ENCODE measurements around the gene ARHGAP4.

ARHGAP4 gene

DNA sequence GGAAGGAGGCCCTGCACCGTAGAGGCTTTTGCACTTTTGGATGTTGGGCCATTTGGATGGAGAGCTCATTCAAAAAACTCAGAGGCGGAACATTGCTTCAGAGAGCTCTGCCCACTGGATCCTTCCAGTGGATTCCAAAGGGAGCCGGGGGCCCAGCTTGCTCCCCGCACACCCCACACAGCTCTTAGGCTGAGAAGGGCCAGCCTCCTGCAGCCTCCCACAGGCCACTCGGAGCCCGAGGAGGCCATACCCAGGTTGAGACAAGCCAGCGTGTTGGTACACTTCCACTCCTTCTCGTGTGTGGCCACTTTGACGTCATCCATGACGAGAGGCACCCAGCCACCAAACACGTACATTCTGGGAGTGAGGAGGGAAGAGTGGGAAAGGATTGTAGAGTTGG is 35.2 kb upstream of the ARHGAP4 start:
- DNase-seq, result no peak

DNA sequence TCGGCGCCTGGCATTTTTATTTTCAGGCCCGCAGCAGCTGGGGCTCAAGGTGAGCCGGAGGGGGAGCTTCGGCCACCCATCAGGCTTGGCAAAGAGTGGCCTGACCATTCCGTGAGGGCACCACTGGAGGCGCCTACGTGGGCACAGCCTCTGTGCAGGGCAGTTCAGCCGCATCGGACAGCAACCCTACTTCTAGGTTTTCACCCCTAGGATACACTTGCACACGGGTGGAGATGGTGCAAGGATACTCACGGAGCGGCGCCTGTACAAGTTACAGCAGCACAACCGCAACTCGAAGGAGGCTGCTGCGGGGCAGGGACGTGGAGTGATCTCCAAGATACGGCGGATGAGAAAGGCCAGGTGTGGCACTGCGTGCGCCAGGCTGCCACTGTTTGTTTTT is 34.7 kb upstream of the ARHGAP4 start:
- no peak for DNase-seq

DNA sequence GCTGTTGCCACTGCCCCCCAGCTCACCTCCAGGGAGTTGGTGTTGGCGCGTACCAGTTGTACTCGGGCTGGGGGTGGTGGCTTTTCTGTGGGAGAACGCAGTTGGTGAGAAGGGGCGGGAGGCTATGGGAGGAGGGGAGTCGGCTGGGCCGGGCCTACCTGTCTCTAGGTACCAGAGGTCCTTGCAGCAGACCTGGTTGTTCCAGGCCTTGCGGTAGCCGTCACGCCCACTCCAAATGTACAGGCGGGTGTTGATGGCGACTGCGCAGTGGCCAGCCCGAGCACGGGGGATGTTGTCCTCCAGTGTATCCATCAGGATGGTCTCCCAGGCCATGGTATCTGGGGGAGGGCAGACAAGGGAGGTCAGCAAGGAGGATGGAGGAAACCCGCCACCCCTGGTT is 34.0 kb upstream of the ARHGAP4 start:
- no peak for DNase-seq

DNA sequence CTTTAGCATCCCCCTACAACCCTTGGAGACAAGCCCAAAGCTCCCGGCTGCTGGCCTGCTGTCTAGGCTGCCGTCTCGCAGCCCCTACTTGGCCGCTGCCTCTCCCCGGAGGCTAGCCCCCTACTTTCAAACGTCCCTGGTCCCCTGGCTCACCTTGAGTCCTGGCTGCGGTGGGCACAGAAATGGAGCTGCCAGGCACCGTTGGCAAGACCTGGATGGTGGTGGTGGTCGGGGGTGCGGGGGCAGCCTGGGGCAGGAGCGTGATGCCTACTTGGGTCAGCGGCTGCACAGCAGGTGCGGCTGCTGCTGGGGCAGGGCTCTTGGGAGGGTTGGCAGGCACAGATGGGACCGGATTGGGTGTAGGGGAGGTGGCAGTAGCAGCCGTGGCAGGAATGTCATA is 33.6 kb upstream of the ARHGAP4 start:
- no peak for DNase-seq

DNA sequence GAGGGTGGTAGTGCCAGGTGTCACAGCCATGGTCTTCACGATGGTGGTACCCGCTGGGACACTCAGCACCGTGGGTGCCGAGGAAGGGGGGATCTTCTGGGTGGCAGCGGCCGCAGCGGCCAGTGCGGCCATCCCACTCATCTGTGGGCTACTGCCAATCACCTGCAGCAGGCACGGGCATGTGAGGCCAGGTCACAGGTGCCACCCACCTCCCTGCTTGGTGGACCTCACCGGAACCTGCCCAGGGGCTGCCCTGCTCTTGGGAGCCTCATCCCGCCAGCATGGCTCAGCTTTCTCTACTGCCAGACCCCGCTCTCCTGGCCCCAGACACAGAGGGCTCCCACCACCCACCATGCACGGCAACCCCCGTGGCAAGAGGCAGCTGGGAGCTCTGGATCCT is 32.5 kb upstream of the ARHGAP4 start:
- no peak for DNase-seq

DNA sequence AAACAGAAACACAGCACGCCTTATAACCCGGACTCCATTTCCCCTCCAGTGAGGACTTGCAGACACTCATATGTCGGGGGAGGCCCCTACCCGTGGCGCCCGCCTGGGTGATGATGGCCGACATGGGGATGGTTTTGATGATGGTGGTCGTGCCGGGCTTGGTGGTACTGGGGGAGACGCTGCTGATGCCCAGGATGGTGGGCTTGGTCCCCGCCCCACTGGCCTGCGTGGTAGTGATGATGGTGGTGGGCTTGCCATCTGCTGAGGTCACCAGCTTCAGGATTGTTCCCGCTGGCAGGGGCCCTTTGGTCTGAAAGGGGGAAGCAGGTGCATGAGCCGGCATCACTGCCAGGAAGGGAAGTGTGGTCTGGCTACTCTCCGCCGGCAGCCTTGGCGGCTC is 31.2 kb upstream of the ARHGAP4 start:
- no peak for DNase-seq

DNA sequence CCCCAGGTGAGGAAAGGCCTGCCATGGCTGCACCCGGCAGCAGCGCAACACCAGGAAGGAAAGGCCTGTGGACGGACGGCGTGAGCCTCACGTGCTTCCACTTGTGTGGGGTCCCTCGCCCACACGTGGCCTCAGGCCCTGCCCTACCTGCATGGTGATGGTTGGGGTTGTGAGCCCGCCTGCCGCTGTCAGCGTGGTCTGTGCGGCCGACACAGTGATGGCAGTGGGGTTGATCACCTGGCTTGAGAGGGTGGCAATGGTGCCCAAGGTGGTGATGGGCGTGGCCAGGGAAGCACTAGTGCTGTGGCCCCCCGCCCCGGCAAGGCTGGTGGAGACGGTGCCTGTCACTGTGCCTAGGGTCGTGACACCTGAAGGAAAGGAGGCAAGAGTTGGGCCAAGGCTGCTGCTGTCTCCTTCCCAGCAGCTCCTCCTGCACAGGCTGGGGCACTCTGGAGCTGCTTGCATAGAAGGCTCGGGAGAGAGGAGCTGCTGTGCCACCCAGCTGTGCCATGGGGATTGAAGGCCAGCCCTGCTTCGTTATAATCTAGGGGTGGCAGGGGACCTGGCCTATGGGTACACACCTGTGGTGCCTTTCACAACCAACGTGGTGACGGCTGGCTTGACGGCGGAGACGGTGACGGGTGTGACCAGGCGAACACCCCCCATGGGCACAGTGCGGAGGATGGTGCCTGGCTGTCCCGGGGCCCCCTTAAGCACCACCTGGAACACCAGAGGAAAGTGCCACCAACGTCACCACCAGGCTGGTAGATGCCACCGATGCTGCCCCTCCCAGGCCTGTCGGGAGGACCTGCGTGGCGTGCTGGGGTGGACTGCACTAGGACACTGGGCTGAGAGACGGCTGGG is 30.2 kb upstream of the ARHGAP4 start:
- DNase-seq, result no peak

DNA sequence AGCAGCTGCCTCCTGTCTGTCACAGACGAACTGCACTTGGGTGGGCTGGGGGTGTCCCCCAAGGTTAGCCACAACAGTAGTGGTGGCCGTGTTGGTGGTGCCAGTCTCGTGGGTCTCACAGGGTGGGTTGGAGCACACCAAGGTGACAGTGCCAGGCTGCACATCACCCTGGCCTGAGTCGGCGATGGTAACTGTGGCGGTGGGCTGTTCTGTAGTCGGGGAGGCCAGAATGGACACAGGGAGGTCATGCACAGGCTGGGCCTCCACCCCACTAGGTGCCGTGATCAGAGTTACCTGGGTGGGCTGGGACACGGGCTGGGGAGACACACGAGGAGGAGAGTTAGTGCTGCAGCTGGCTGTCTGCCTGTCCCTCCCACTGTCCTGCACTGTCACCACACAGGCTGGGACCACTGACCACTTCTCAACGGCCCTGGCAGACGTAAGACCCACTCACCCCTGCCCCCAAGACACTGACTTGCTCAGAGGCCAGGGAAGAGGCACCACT is 29.2 kb upstream of the ARHGAP4 start:
- no peak for DNase-seq

DNA sequence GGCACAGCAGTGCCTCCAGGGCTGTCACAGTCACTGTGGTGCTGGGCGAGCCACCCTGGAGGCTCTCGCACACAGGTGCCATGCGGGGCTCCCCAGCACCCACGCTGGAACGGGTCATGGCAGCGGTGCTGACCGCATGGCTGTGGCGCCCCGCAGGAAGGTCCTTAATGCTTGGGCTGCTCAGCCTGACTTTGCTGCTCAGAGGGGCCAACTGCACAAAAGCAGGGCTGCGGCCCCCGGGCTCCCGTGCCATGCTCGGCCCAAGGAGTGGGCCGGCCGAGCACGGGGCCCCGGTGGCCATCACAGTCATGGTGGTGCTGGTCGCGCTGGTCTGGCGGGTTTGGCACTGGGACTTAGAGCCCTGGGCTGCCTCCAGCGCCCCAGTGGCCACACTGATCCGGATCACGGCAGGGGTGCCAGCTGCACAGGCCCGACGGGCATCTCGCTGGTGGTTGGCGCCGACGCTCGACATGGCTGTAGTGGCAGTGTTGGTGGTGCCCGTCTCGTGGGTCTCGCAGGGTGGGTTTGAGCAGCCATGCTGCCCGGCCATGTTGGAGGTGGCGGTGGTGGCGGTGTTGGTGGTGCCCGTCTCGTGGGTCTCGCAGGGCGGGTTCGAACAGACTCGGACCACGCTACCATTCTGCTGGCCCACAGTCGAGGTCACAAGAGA is 28.6 kb upstream of the ARHGAP4 start:
- DNase-seq, result no peak

DNA sequence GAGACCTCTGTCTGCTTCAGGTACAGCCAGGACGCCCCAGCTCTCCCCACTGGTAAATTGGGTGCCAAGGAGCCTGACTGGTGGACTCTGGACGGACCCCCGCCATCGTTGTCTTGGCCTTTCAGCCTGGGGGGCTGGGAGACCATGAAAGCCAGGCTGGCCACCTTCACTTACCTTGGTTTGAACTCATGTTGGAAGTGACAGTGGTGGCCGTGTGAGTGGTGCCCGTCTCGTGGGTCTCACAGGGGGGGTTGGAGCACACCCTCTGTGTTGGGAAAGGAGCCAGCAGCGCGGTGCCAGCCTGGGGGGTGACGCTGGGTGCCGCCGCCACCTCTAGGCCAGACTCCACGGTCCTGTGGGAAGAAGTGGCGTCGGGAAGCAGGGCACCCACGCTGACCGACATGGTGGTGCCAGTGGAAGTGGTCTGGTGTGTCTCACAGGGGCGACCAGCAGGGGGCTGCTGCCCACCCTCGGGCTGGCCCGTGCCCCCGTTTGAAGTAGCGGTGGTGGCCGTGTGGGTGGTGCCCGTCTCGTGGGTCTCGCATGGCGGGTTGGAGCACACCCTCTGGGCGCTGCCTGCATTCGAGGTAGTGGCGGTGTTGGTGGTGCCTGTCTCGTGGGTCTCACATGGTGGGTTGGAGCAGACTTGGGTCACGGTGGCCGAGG is 28.0 kb upstream of the ARHGAP4 start:
- no peak for DNase-seq

DNA sequence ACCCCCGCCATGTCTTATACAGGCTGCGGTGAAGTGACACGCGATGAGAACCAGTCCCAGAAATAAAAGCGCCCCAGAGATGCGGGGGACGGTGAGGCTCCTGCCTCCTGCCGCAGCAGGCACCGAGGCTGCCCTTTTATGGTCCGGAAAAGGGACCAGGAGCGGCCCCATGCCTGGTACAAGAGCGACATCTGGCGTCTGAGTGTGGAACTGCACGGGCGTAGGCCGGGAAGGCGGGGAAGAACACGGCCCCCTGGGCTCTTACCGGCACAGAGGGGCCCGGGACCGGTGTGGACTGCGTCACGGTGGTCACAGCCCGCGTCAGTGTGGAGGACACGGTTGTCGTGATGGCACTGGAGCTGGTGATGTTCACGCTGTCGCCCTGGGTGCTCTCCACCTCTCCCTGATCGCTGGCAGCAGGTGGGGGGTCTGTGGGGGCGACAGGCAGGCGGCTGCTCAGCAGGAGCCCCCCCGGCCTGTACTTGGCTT is 27.3 kb upstream of the ARHGAP4 start:
- peak; percentile 87 for DNase-seq

DNA sequence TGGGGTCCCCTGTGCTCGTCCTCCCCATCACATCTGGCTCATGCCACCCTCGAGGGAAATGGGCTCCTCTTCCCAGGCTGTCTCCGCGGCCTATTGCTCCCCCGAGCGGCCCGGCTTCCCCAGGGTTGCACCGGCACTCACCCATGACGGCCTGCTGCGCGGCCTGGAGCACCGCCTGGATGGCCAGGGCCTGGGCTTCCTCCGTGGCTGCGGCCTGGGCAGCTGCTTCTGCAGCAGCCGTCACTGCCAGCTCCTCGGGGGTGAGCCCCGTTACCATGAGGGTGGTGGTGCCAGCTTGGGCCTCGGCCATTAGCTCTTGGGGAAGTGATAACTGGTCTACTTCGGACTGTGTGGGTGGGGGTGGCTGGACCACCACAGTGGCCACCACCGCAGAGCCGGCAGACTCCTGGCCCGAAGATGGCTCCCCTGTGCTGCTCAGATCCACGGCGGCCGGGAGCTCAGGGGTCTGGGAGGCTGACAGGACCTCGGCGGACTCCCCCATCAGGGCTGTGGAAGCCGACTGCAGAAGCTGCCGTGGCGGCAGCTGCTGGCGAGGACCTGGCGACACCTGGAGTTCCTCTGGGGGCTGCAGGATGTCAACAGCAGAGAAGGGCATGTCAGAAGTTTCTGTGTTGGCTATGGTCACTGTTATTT is 26.4 kb upstream of the ARHGAP4 start:
- no peak for DNase-seq

DNA sequence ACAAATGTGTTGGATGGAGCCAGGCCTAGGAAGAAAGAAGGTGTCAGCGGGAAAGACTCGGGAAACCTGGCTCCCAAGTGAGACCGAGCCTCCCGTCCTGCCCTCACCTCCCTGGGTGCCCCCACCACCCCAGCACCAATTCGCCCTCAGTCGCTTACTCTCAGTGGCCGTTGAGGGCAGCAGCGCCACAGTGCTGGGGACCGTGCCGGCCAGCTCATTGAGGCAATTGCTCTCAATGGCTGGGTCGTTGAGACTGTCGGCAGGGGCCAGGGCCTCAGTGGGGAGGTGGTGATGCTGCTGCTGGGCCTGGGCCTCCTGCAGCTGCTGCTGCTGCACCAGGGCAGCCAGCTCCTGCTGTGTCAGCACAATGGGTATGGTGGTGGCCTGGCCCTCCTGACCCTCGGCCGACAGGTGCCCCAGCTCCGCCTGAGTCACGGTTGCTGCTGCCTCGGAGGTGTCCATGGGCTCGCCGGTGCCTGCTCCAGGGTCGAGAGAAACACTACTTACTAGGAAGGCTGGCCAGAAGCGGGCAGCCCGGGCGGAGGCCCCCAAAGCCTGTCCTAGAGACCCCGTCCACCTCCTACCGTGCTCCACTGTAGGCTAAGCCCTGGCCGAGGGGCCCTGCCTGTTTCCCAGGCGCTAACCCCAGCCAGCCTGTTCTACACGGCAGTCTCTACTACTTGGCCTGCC is 25.8 kb upstream of the ARHGAP4 start:
- no peak for DNase-seq

DNA sequence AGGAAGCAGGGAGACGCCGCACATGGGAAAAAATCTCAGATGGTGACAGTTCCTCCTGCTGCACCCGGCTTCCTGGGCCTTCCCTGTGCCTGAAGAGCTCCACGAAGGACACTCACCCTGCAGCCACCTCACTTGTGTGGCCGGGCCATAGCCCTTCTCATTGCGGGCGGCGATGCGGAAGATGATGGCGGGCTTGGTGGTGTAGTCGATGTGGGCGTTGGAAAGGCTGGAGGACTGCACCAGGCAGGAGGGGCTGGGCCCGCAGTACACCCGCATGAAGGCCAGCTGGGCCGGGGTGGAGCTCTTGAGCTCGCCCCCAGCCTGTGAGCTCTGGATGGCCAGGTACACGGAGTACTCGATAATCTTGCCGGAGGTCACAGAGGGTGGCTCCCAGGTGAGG is 24.1 kb upstream of the ARHGAP4 start:
- DNase-seq, result peak; percentile 56

DNA sequence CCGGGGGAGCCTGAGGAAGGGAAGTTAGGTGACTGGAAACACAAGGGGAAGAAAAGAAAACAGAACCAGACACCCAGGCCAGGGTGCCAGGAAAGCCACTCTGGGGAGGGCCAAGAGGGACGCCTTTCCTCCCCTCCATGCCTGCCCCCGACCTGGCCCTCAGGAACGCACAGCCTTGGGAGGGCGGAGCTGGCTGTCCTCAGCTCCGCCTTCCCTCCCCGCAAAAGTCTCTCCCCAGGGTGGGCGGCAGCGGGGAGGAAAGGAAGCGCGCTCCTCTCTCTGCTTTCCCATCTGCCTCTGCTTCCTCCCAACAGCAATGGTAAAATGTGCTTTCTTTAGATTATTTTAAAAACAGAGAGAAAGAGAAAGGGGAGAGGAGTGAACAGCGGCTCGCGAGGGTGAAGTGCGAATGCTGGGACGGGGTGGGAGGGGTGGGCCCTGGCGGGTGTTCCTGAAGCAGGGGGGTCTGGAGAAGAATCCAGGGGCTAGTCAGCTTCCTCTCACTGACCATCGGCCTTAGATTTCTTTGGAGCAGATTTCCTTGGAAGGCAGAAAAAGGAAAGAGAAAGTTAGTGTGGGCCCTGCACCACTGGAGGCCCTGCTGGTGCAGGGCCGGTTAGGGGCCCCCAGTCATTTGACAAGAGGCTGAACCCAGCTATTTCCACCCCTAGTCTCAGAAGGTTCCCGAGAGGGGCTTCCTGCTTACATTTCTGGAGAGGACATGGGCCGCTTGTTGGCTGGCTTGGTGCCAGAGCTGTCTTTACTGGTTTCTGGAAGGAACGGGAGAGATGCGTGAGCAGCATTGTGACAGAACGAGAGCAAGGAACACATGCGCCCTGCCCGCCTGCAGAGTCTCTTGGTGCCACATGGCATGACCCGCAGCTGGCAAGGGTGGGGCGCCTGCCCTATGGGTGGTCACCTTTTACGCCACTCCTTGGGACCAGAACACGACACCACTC is 23.1 kb upstream of the ARHGAP4 start:
- peak; percentile 43 for DNase-seq

DNA sequence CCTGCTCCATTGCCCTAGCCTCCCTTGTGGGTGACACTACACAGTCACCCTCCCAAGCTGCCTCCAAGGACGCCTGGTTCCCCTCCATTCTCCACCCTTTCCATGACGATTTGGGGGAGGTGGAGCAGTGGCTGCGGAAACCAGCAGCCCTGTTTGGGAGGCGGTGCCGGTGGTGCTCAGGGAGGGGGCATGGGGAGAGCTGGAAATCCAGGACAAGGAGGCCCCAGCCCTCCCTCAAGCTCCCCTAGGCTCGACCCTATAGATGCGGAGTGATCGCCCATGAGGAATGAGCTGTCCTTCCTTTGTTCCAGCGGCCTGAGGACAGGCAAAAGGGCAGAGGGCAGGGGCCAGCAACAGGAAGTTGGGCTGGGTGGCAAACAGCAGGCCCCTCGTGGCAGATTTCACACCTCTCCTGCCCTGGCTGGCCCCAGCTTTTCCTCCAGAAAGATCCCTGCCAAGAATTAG is 22.0 kb upstream of the ARHGAP4 start:
- peak; percentile 44 for DNase-seq

DNA sequence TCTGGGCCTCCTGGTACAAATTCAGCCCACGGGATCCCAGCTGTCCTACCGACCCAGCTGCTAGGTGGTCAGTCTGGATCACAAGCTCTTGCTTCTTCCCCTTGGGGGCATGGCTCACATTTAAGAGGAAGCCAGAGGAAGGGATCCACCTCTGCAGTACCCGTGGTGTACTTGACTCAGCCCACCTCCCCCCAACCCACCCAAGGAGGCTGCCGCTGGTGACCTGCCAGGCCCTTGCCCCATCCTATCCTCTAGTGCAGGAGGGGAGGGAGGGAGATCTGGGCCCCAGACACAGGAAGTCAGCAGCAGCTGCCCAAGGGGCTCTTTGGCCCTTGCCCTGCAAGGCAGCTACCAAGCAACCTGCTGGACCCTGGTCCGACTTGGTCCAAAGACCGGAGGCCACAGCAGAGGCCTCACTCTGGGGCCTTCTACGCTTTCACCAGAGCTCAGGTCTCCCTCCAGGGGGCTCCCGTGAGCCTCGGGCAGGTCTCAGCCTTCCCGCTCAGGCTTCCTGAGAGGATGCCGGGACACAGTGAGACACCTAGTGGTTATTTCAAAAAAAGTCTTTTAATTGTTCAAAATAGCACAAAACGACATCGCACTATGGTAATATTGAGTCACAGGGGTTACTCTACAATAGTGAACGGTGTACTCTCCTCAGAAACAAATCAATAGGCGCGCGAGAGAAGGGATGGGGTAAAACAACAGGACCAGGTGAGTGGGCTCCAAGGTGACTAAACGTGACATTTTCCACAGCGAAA is 21.1 kb upstream of the ARHGAP4 start:
- peak; percentile 83 for DNase-seq

DNA sequence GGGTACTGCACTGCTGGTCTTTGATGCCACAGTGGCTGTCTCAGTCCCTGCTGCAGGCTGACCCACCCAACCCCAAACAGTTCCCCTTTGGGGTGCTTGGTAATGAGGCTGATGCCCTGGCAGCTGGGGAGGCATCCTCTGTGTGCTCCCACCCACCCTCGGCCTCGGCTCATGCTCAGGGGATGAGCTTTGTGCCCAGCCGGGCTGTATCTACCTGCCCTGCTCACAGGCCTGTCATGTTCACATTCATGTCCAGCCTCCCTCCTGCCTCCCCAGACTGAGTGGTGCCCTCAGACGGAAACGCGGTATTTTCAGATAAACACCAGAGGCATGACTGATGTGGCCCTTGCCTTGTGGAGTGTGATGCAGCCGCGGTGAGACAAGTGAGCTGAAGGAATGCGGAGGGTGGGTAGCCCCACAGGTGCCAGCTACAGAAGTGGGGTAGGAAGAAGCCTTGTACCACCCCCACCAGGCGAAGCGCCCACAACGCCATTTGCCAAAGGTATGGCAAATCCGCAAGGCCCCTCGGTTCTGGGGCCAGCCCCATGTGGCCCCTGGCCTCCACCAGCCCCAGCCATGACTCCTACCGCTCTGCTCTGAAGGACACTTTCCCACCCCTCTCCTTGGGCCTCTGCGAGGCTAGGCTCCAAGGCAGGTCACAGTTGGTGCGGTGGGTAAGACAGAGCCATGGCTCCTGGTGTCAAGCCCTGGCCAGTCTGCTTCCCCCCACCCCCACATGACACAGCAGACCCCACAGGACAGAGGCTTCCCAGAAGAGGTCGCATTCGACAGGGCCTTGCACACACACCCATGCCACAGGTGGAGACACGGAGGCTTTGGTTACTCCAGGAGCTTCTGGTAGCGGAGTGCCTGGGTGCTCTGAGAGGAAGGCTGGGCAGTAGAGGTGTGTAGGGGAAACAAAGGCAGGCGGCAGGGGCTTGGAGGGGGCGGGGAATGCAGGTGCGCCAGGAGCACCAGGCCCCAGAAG is 20.2 kb upstream of the ARHGAP4 start:
- DNase-seq, result no peak

DNA sequence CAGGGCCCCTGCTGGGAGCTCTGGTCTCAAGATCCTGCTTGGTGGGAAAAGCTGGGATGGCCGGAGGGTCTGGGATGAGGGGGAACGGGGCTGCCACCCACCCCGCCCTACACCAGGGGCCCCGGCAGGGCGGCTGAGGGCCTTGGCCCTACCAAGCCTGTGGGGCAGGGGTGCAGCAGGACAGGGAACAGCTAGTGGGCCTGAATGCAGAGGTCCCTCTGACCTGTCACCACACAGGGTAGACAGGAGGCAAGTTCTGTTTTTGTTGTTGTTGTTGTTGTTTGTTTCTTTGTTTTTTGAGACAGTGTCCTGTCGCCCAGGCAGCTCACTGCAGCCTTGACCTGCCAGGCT is 18.7 kb upstream of the ARHGAP4 start:
- DNase-seq, result no peak
